GM19372 (cell line): ENCODE measurements around the gene TPRA1.
"Not testable (repeated sequence)": the region's sequence is repeated elsewhere in the genome, so short reads cannot be mapped to it uniquely, and the experiment has no call there.

Experiments
- ATAC-seq: cut with Tn5 transposase; IDR thresholded peaks from one replicate; pipeline ENCODE4 v1.9.1; 2021; ENCODE audit warnings: mild to moderate bottlenecking, low read depth, moderate library complexity; ENCODE audit not compliant: unreplicated experiment

Gene TPRA1

GRCh38 chr3:127539366-127540060 is 51.0 kb downstream of the TPRA1 start:
- ATAC-seq: no peak

GRCh38 chr3:127538569-127538968 is 52.0 kb downstream of the TPRA1 start:
- ATAC-seq: no peak

- ATAC-seq: no peak
Measured at GRCh38 chr3:127536830-127537812, 53.4 kb downstream of the TPRA1 start.

GRCh38 chr3:127535901-127536829 is 54.4 kb downstream of the TPRA1 start:
- no peak for ATAC-seq

GRCh38 chr3:127535106-127535785 is 55.3 kb downstream of the TPRA1 start:
- no peak for ATAC-seq

GRCh38 chr3:127534564-127534963 is 56.0 kb downstream of the TPRA1 start:
- ATAC-seq: no peak

- ATAC-seq: no peak
Measured at GRCh38 chr3:127534161-127534451, 56.4 kb downstream of the TPRA1 start.

- no peak for ATAC-seq
Measured at GRCh38 chr3:127532561-127533203, 57.9 kb downstream of the TPRA1 start.

- no peak for ATAC-seq
Measured at GRCh38 chr3:127531821-127532220, 58.7 kb downstream of the TPRA1 start.

- not testable (repeated sequence) for ATAC-seq
Measured at GRCh38 chr3:127530863-127531262, 59.7 kb downstream of the TPRA1 start.

GRCh38 chr3:127529346-127530188 is 61.0 kb downstream of the TPRA1 start:
- no peak for ATAC-seq

- ATAC-seq: no peak
Measured at GRCh38 chr3:127525373-127525772, 65.2 kb downstream of the TPRA1 start.

- no peak for ATAC-seq
Measured at GRCh38 chr3:127524296-127524896, 66.1 kb downstream of the TPRA1 start.
